A549 (cell line): ENCODE results near the gene MED9. TPM values are rescaled to one million over a fixed set of nuclear protein-coding genes. Genes with fewer than 3 reads are reported as not detected.

Experiments used
- ATAC-seq, 2 experiments: fragments of 200-7000 bp in 1 of 2; fragments of >200 bp in 1 of 2; cut with Nextera tagmentation in 1 of 2; cut with Tn5 transposase in 1 of 2; 3 replicates each; pipeline versions ENCODE4 v1.8.0 to v1.9.1; 2018 to 2020; ENCODE audit warnings: mild to moderate bottlenecking in 1 of 2, moderate library complexity in 1 of 2
- CTCF ChIA-PET: fragments of 300-600 bp; sonication (Branson Sonifier 250); formaldehyde crosslinking; extraction: SDS; loops from one replicate; lab custom pipeline; 2021; ENCODE audit warnings: antibody characterized with exemption, inconsistent platforms; lab: Yijun Ruan, JAX
- POLR2A ChIA-PET: fragments of 350-600 bp; formaldehyde crosslinking; extraction: SDS; loops from one replicate; lab custom pipeline; 2021; ENCODE audit warnings: antibody characterized with exemption, inconsistent platforms; lab: Yijun Ruan, JAX
- DNase-seq, 2 experiments: peaks; one replicate each; pipeline versions ENCODE4 v3.0.0 to v3.0.0-alpha.2; 2011 to 2016; ENCODE audit warnings: low read depth in 1 of 2, low spot score in 1 of 2
- FAIRE-seq: peaks from 2 replicates; lab custom pipeline; 2011; peaks lifted over from hg19 to GRCh38; lab: Jason Lieb, UNC
- H3K27ac ChIP-seq, 2 experiments: fragments of >200 bp; sonication (Bioruptor Twin); formaldehyde crosslinking; 3 replicates each; pipeline ENCODE4 v1.5.1; 2016 to 2017
- H3K4me1 ChIP-seq: fragments of >200 bp; sonication (Bioruptor Twin); formaldehyde crosslinking; 3 replicates; pipeline ENCODE4 v1.6.1; 2016
- H3K4me2 ChIP-seq: fragments of >200 bp; sonication (Bioruptor Twin); formaldehyde crosslinking; 3 replicates; pipeline ENCODE4 v1.6.1; 2016
- H3K4me3 ChIP-seq: fragments of >200 bp; sonication (Bioruptor Twin); formaldehyde crosslinking; 3 replicates; pipeline ENCODE4 v1.5.1; 2016
- H3K9me3 ChIP-seq: fragments of >200 bp; sonication (Bioruptor Twin); formaldehyde crosslinking; 3 replicates; pipeline ENCODE4 v1.6.1; 2016
- BHLHE40 ChIP-seq: IDR thresholded peaks from 2 replicates; pipeline ENCODE4 v1.6.1; 2012; ENCODE audit warnings: low read depth, low read length, inconsistent platforms
- CBX2 ChIP-seq: fragments of 200-600 bp; sonication (generic); IDR thresholded peaks from 2 replicates; pipeline ENCODE4 v1.6.1; 2016; ENCODE audit warnings: low read depth, mild to moderate bottlenecking, borderline replicate concordance
- CBX8 ChIP-seq: fragments of 200-600 bp; sonication (generic); IDR thresholded peaks from 2 replicates; pipeline ENCODE4 v1.6.1; 2016
- CEBPB ChIP-seq, 2 experiments: fragments of >200 bp in 1 of 2; sonication (Bioruptor Twin) in 1 of 2; formaldehyde crosslinking in 1 of 2; IDR thresholded peaks; 2 replicates each; pipeline ENCODE4 v1.6.1; 2012 to 2016
- CHD4 ChIP-seq: fragments of 200-600 bp; sonication (generic); IDR thresholded peaks from 2 replicates; pipeline ENCODE4 v1.6.1; 2016; ENCODE audit warnings: antibody characterized with exemption, mild to moderate bottlenecking, borderline replicate concordance
- EHF ChIP-seq: fragments of 250-450 bp; sonication (Bioruptor Pico); IDR thresholded peaks from 2 replicates; pipeline ENCODE4 v1.5.0; 2020; ENCODE audit warnings: mild to moderate bottlenecking
- EHMT2 ChIP-seq: fragments of 200-600 bp; sonication (generic); IDR thresholded peaks from 2 replicates; pipeline ENCODE4 v1.6.1; 2016; ENCODE audit warnings: antibody characterized with exemption, low read depth, mild to moderate bottlenecking, moderate library complexity
- ESRRA ChIP-seq: fragments of 150-350 bp; IDR thresholded peaks from 2 replicates; pipeline ENCODE4 v1.6.1; 2014; ENCODE audit warnings: mild to moderate bottlenecking, low read length, borderline replicate concordance
- FOSB ChIP-seq: fragments of 250-450 bp; sonication (Bioruptor Pico); IDR thresholded peaks from 2 replicates; pipeline ENCODE4 v1.5.0; 2020; ENCODE audit warnings: mild to moderate bottlenecking, moderate library complexity
- FOSL2 ChIP-seq, 2 experiments: fragments of 450-650 bp in 1 of 2; fragments of >200 bp in 1 of 2; sonication (Bioruptor Twin) in 1 of 2; formaldehyde crosslinking; IDR thresholded peaks; 2 replicates each; pipeline versions ENCODE4 v1.5.0 to v1.6.1; 2016 to 2020; ENCODE audit warnings: mild to moderate bottlenecking in 1 of 2, moderate library complexity in 1 of 2
- FOXS1 ChIP-seq: fragments of 250-450 bp; sonication (Bioruptor Pico); IDR thresholded peaks from 2 replicates; pipeline ENCODE4 v1.5.0; 2020; ENCODE audit warnings: mild to moderate bottlenecking, moderate library complexity
- HEYL ChIP-seq: fragments of 250-450 bp; sonication (Bioruptor Pico); IDR thresholded peaks from 2 replicates; pipeline ENCODE4 v1.8.0; 2021; ENCODE audit warnings: mild to moderate bottlenecking, moderate library complexity
- HOXB13 ChIP-seq: fragments of 250-450 bp; sonication (Bioruptor Pico); IDR thresholded peaks from 2 replicates; pipeline ENCODE4 v1.5.0; 2020; ENCODE audit warnings: low read depth, mild to moderate bottlenecking, moderate library complexity
- JUNB ChIP-seq: fragments of >200 bp; sonication (Bioruptor Twin); formaldehyde crosslinking; IDR thresholded peaks from 2 replicates; pipeline ENCODE4 v1.6.1; 2016
- KDM1A ChIP-seq: fragments of 200-600 bp; sonication (generic); IDR thresholded peaks from 2 replicates; pipeline ENCODE4 v1.6.1; 2016; ENCODE audit warnings: low read depth, mild to moderate bottlenecking
- KDM5A ChIP-seq: fragments of 200-600 bp; sonication (generic); IDR thresholded peaks from 2 replicates; pipeline ENCODE4 v1.6.1; 2016; ENCODE audit warnings: antibody characterized with exemption, mild to moderate bottlenecking
- MYC ChIP-seq: IDR thresholded peaks from 2 replicates; pipeline ENCODE4 v1.6.1; 2012; ENCODE audit warnings: mild to moderate bottlenecking, inconsistent platforms, low read length, improper control_type of control experiment, borderline replicate concordance
- NFE2L2 ChIP-seq: fragments of 150-350 bp; conservative IDR thresholded peaks from 2 replicates; pipeline ENCODE4 v1.6.1; 2014; ENCODE audit warnings: low read length
- NPAS2 ChIP-seq: fragments of 250-450 bp; sonication (Bioruptor Pico); IDR thresholded peaks from 2 replicates; pipeline ENCODE4 v1.8.0; 2022; ENCODE audit warnings: mild to moderate bottlenecking, moderate library complexity, borderline replicate concordance
- NR3C1 ChIP-seq: fragments of >200 bp; sonication (Bioruptor Twin); formaldehyde crosslinking; IDR thresholded peaks from 3 replicates; pipeline ENCODE4 v1.6.1; 2017
- PHF8 ChIP-seq: fragments of 200-600 bp; sonication (generic); IDR thresholded peaks from 2 replicates; pipeline ENCODE4 v1.6.1; 2016; ENCODE audit warnings: low read depth, mild to moderate bottlenecking, antibody characterized with exemption, moderate library complexity, borderline replicate concordance
- POLR2AphosphoS2 ChIP-seq: conservative IDR thresholded peaks from 2 replicates; pipeline ENCODE4 v1.6.1; 2012; ENCODE audit warnings: low read length, improper control_type of control experiment, inconsistent platforms
- SMC3 ChIP-seq: fragments of >200 bp; sonication (Bioruptor Twin); formaldehyde crosslinking; IDR thresholded peaks from 3 replicates; pipeline ENCODE4 v1.6.1; 2018; ENCODE audit warnings: inconsistent platforms
- SREBF2 ChIP-seq: fragments of 450-650 bp; IDR thresholded peaks from 2 replicates; pipeline ENCODE4 v1.6.1; 2014; ENCODE audit warnings: mild to moderate bottlenecking, moderate library complexity
- TFCP2L1 ChIP-seq: fragments of 250-450 bp; sonication (Bioruptor Pico); IDR thresholded peaks from 2 replicates; pipeline ENCODE4 v1.5.0; 2021; ENCODE audit warnings: mild to moderate bottlenecking
- TP53 ChIP-seq: fragments of 250-450 bp; sonication (Bioruptor Pico); IDR thresholded peaks from 2 replicates; pipeline ENCODE4 v1.5.0; 2021; ENCODE audit warnings: mild to moderate bottlenecking, moderate library complexity
- ZFP36 ChIP-seq: fragments of 450-650 bp; IDR thresholded peaks from 2 replicates; pipeline ENCODE4 v1.6.1; 2014; ENCODE audit warnings: borderline replicate concordance; ENCODE audit not compliant: partially characterized antibody
- ZSCAN20 ChIP-seq: fragments of 250-450 bp; sonication (Bioruptor Pico); IDR thresholded peaks from 2 replicates; pipeline ENCODE4 v1.8.0; 2022; ENCODE audit warnings: mild to moderate bottlenecking, moderate library complexity
- WGBS: methylation state at CpG from one replicate; pipeline ENCODE4 v1.1.6; 2017; ENCODE audit errors: missing lambda C conversion rate; 5-methylcytosine and 5-hydroxymethylcytosine counted together
- polyA plus RNA-seq, 4 experiments: library from polyadenylated mRNA; depleted of rRNA in 3 of 4; stranded (reverse); fragments of >200 nt; fragmentation: RNase III in 1 of 4; extraction: RNeasy Plus Mini Kit Qiagen cat#74134 plus additional on column Dnase treatment in 1 of 4; gene quantifications; 2 replicates in 3 of 4; 3 replicates in 1 of 4; pipeline ENCODE4 v1.2.3, GENCODE V29; 2011 to 2017
- TF ChIP-seq, protein P1 (sequence below): fragments of >200 bp; sonication (Bioruptor Twin); formaldehyde crosslinking; IDR thresholded peaks from 3 replicates; pipeline ENCODE4 v1.6.1; 2016
- TF ChIP-seq, protein P2 (sequence below): fragments of 250-450 bp; sonication (Bioruptor Pico); IDR thresholded peaks from 2 replicates; pipeline ENCODE4 v1.5.0; 2020; ENCODE audit warnings: low read depth, mild to moderate bottlenecking, moderate library complexity
- TF ChIP-seq, protein P3 (sequence below): IDR thresholded peaks from 2 replicates; pipeline ENCODE4 v1.6.1; 2012
- TF ChIP-seq, protein P4 (sequence below): fragments of 450-650 bp; IDR thresholded peaks from 2 replicates; pipeline ENCODE4 v1.6.1; 2014; ENCODE audit warnings: antibody characterized with exemption

Gene MED9
- polyA plus RNA-seq, 2 of the 4 experiments (the other 2 are of a cell fraction), result 15.2 to 17.4 TPM

DNA sequence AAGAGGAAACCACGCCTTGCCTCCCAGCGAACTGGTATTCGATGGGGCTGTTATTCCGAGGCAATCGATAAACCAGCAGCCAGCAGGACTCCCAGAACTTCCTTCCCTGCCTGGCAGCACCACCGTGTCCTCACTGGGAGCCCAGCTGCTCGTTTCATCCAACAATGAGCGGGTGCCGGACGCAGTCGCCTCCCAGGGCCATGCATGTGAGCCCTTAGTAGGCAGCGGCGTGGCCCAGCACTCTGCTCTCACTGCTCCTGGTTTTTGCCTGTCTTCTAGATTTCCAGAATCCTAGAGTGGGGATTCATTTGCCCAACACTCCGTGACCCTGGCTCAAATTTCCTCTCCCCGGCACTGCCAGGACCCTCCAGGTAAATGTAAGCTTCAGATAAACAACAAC lies 48.5 kb downstream of the MED9 start (continued):
- TF ChIP-seq, protein P1, sequence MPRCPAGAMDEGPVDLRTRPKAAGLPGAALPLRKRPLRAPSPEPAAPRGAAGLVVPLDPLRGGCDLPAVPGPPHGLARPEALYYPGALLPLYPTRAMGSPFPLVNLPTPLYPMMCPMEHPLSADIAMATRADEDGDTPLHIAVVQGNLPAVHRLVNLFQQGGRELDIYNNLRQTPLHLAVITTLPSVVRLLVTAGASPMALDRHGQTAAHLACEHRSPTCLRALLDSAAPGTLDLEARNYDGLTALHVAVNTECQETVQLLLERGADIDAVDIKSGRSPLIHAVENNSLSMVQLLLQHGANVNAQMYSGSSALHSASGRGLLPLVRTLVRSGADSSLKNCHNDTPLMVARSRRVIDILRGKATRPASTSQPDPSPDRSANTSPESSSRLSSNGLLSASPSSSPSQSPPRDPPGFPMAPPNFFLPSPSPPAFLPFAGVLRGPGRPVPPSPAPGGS, result no peak
- TF ChIP-seq HOXB13 (no peak), CEBPB (IDR thresholded peaks at IDR 0.05) (no peak), HEYL (no peak), TP53 (CRISPR knock-in tag) (no peak), ZSCAN20 (CRISPR knock-in tag) (no peak), ESRRA (no peak), FOSL2 (IDR thresholded peaks at IDR 0.05) (no peak), FOSL2 (CRISPR knock-in tag; IDR thresholded peaks at IDR 0.05) (no peak), FOXS1 (CRISPR knock-in tag) (no peak), CBX2 (no peak), NR3C1 (no peak)

DNA sequence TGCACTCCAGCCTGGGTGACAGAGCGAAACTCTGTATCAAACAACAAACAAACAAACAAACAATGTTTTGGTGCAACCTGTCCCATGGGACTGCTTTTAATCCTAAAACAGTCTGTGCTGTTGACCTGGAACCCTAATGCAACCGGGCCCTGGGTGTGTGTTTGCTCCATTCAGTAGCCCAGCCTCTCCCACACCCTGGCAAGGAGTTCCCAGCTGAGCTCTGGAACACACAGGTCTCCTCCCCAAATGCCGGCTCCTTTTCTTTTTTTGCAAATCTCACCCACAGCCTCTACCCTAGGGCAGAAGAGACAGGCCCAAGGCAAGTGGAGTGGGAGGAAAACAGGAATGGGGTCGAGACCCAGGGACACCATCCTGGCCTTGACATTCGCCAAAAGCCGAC lies 49.2 kb downstream of the MED9 start:
- no peak overlapping the region for H3K4me3 ChIP-seq
- H3K4me2 ChIP-seq, result no peak overlapping the region
- TF ChIP-seq CBX8 (no peak), BHLHE40 (no peak), EHF (no peak), SMC3 (no peak), NPAS2 (CRISPR knock-in tag) (no peak), JUNB (no peak), HOXB13 (no peak), FOXS1 (CRISPR knock-in tag) (no peak)
- H3K4me1 ChIP-seq, result peaks cover 5% of the 10 kb centered on the region; the same call in 2 of the 3 replicates
- H3K27ac ChIP-seq, result no peak overlapping the region
- DNase-seq (no peak), FAIRE-seq (no peak), ATAC-seq (no peak)
- CTCF ChIA-PET, result interaction anchor here (0.8 to 8.1 kb wide), 8 partner anchors 9 to 170 kb away, joined by 3 to 47 read pairs (median 4); partner anchors contain the start of gene RASD1
- WGBS, result 82% methylated on average over 6 of the region's 6 CpGs
- POLR2A ChIA-PET, result no interaction called here
- no peaks in the 10 kb centered on the region for H3K9me3 ChIP-seq

DNA sequence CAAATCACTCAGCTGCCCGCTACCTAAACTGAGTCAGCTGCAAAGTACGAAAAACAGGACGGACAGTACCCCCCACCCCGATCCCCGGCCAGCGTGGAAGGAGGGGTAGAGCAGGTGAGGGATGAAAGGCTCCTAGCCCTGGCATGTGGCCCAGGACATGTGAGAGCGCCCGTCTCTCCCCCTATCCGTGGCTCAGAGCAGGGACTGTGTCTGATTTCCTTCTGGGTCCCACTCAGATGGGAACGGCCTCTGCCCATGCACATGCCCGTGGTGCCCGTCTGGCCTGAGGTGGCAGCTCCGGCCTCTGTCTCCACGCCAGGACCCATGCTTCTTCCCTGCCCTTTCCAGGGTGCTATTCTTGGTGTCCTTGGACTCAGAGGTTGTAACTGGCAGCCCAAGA lies 49.6 kb downstream of the MED9 start:
- DNase-seq (no peak), ATAC-seq (no peak)
- 93% methylated on average over 14 of the region's 14 CpGs for WGBS
- no peak overlapping the region for H3K4me2 ChIP-seq
- no peak overlapping the region for H3K4me3 ChIP-seq
- ChIA-PET CTCF (interaction anchor here (1.0 to 8.1 kb wide), 6 partner anchors 9 to 171 kb away, joined by 4 to 47 read pairs (median 6); partner anchors contain the start of gene RASD1), POLR2A (no interaction called here)
- H3K9me3 ChIP-seq, result no peaks in the 10 kb centered on the region
- TF ChIP-seq ZFP36 (no peak), SREBF2 (no peak)
- TF ChIP-seq, protein P2, sequence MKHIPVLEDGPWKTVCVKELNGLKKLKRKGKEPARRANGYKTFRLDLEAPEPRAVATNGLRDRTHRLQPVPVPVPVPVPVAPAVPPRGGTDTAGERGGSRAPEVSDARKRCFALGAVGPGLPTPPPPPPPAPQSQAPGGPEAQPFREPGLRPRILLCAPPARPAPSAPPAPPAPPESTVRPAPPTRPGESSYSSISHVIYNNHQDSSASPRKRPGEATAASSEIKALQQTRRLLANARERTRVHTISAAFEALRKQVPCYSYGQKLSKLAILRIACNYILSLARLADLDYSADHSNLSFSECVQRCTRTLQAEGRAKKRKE (CRISPR knock-in tag), result no peak
- TF ChIP-seq, all 56 proteins: peak for 0
- no peak for FAIRE-seq
- Histone ChIP-seq H3K27ac (no peak overlapping the region), H3K4me1 (peaks cover 5% of the 10 kb centered on the region; the same call in 2 of the 3 replicates)

DNA sequence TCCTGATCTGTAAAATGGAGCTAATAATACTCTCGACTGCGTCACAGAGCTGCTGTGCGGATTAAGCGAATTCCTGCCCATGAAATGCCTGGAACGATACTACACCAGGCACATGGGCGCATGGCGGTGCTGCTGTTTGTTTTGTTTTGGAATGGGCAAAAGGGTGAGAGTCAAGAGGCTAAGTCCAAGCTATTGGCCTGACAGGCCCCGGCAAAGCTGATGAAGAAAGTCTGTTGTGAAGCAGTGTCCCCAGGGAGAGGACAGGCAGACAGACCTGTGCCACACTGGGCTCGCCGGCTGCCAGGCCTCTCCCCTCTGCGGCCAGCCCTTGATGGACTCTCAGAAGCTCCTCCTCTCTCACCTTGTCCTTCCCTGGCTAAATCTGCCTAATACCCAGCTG lies 50.7 kb downstream of the MED9 start:
- Histone ChIP-seq H3K9me3 (no peaks in the 10 kb centered on the region), H3K4me1 (peaks cover 5% of the 10 kb centered on the region; the same call in 2 of the 3 replicates), H3K27ac (no peak overlapping the region), H3K4me2 (no peak overlapping the region), H3K4me3 (no peak overlapping the region)
- CTCF ChIA-PET, result interaction anchor here (0.6 to 8.1 kb wide), 9 partner anchors 9 to 253 kb away, joined by 3 to 47 read pairs (median 4); partner anchors contain the start of gene RASD1
- POLR2A ChIA-PET, result no interaction called here
- no peak for ATAC-seq
- no peak for FAIRE-seq
- TF ChIP-seq, protein P2 (CRISPR knock-in tag), result no peak
- no peak for TF ChIP-seq POLR2AphosphoS2
- no peak for TF ChIP-seq ZSCAN20 (CRISPR knock-in tag)
- no peak for TF ChIP-seq PHF8
- TF ChIP-seq, protein P3, sequence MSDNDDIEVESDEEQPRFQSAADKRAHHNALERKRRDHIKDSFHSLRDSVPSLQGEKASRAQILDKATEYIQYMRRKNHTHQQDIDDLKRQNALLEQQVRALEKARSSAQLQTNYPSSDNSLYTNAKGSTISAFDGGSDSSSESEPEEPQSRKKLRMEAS, result no peak
- no peak for TF ChIP-seq NFE2L2
- TF ChIP-seq EHMT2, result no peak
- TF ChIP-seq KDM1A, result no peak
- TF ChIP-seq CHD4, result no peak
- TF ChIP-seq FOSL2 (IDR thresholded peaks at IDR 0.05), result no peak
- no peak for TF ChIP-seq FOSL2 (CRISPR knock-in tag; IDR thresholded peaks at IDR 0.05)
- TF ChIP-seq, protein P4, sequence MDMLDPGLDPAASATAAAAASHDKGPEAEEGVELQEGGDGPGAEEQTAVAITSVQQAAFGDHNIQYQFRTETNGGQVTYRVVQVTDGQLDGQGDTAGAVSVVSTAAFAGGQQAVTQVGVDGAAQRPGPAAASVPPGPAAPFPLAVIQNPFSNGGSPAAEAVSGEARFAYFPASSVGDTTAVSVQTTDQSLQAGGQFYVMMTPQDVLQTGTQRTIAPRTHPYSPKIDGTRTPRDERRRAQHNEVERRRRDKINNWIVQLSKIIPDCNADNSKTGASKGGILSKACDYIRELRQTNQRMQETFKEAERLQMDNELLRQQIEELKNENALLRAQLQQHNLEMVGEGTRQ, result no peak
- no peak for TF ChIP-seq KDM5A
- TF ChIP-seq CBX8, result no peak
- no peak for TF ChIP-seq MYC
- no peak for TF ChIP-seq FOSB (CRISPR knock-in tag)
- no peak for TF ChIP-seq TFCP2L1 (CRISPR knock-in tag)
- DNase-seq, result no peak
- 95% methylated on average over 11 of the region's 11 CpGs for WGBS
